HepG2 (cell line): Measurements from ENCODE around the gene PPP2R2C. TPM values are rescaled to one million over a fixed set of nuclear protein-coding genes. Genes with fewer than 3 reads are reported as not detected.

ENCODE experiments used
- BRCA1 ChIP-seq: sonication (generic); formaldehyde crosslinking; IDR thresholded peaks from 2 replicates; pipeline ENCODE4 v1.4.0; 2020; ENCODE audit warnings: missing genetic modification reagents
- FOXA3 ChIP-seq: IDR thresholded peaks from 2 replicates; pipeline ENCODE4 v1.6.1; 2016; ENCODE audit warnings: missing genetic modification reagents, missing compliant biosample characterization
- FOXK1 ChIP-seq: sonication (generic); formaldehyde crosslinking; IDR thresholded peaks from 2 replicates; pipeline ENCODE4 v1.4.0; 2020; ENCODE audit warnings: low read depth, missing genetic modification reagents, borderline replicate concordance
- GTF2F1 ChIP-seq: fragments of 150-350 bp; IDR thresholded peaks from 2 replicates; pipeline ENCODE4 v1.6.1; 2014; ENCODE audit warnings: low read length
- HOXA9 ChIP-seq: sonication (generic); formaldehyde crosslinking; IDR thresholded peaks from 2 replicates; pipeline ENCODE4 v1.8.1; 2022; ENCODE audit warnings: missing genetic modification reagents, mild to moderate bottlenecking, moderate library complexity, borderline replicate concordance
- ISL2 ChIP-seq: sonication (generic); formaldehyde crosslinking; IDR thresholded peaks from 2 replicates; pipeline ENCODE4 v1.5.0; 2020; ENCODE audit warnings: missing genetic modification reagents
- KDM2A ChIP-seq: sonication (generic); formaldehyde crosslinking; IDR thresholded peaks from 2 replicates; pipeline ENCODE4 v1.4.0; 2020; ENCODE audit warnings: low read depth, missing genetic modification reagents, borderline replicate concordance
- NCOA1 ChIP-seq: sonication (generic); formaldehyde crosslinking; IDR thresholded peaks from 2 replicates; pipeline ENCODE4 v1.9.0; 2021; ENCODE audit warnings: missing genetic modification reagents
- PRPF4 ChIP-seq: fragments of 200-400 bp; formaldehyde crosslinking; IDR thresholded peaks from 2 replicates; pipeline ENCODE4 v1.6.1; 2016; ENCODE audit warnings: low read length, low read depth; ENCODE audit not compliant: poor library complexity, severe bottlenecking
- RCOR2 ChIP-seq: IDR thresholded peaks from 2 replicates; pipeline ENCODE4 v1.6.1; 2016; ENCODE audit warnings: missing biosample characterization, missing genetic modification reagents
- REL ChIP-seq: sonication (generic); formaldehyde crosslinking; conservative IDR thresholded peaks from 2 replicates; pipeline ENCODE4 v1.8.0; 2022; ENCODE audit warnings: mild to moderate bottlenecking, missing genetic modification reagents, moderate library complexity
- SP4 ChIP-seq: sonication (generic); formaldehyde crosslinking; IDR thresholded peaks from 2 replicates; pipeline ENCODE4 v1.8.1; 2023; ENCODE audit warnings: mild to moderate bottlenecking, missing genetic modification reagents
- SRY ChIP-seq: sonication (generic); formaldehyde crosslinking; IDR thresholded peaks from 2 replicates; pipeline ENCODE4 v1.8.0; 2022; ENCODE audit warnings: mild to moderate bottlenecking, missing genetic modification reagents
- TBX2 ChIP-seq: sonication (generic); formaldehyde crosslinking; IDR thresholded peaks from 2 replicates; pipeline ENCODE4 v1.5.0; 2020; ENCODE audit warnings: missing genetic modification reagents, mild to moderate bottlenecking, borderline replicate concordance
- ZFX ChIP-seq: sonication (generic); formaldehyde crosslinking; IDR thresholded peaks from 2 replicates; pipeline ENCODE4 v1.4.0; 2020; ENCODE audit warnings: mild to moderate bottlenecking, low read depth, missing genetic modification reagents, moderate library complexity
- ZNF160 ChIP-seq: sonication (generic); formaldehyde crosslinking; IDR thresholded peaks from 2 replicates; pipeline ENCODE4 v1.8.0; 2022; ENCODE audit warnings: mild to moderate bottlenecking, inconsistent platforms, missing genetic modification reagents
- ZNF230 ChIP-seq: sonication (generic); formaldehyde crosslinking; IDR thresholded peaks from 2 replicates; pipeline ENCODE4 v1.4.0; 2020; ENCODE audit warnings: mild to moderate bottlenecking, missing genetic modification reagents
- ZNF510 ChIP-seq: sonication (generic); formaldehyde crosslinking; IDR thresholded peaks from 2 replicates; pipeline ENCODE4 v1.4.0; 2020; ENCODE audit warnings: low read depth, mild to moderate bottlenecking, missing genetic modification reagents
- ZNF552 ChIP-seq: sonication (generic); formaldehyde crosslinking; IDR thresholded peaks from 2 replicates; pipeline ENCODE4 v1.9.0; 2022; ENCODE audit warnings: missing genetic modification reagents, mild to moderate bottlenecking, borderline replicate concordance
- ZNF556 ChIP-seq: sonication (generic); formaldehyde crosslinking; IDR thresholded peaks from 2 replicates; pipeline ENCODE4 v1.4.0; 2020; ENCODE audit warnings: mild to moderate bottlenecking, missing genetic modification reagents, borderline replicate concordance
- ZNF7 ChIP-seq: IDR thresholded peaks from 2 replicates; pipeline ENCODE4 v1.6.1; 2016; ENCODE audit warnings: missing biosample characterization, missing genetic modification reagents
- ZNF710 ChIP-seq: sonication (generic); formaldehyde crosslinking; IDR thresholded peaks from 2 replicates; pipeline ENCODE4 v1.5.0; 2020; ENCODE audit warnings: mild to moderate bottlenecking, missing genetic modification reagents, borderline replicate concordance
- ZNF737 ChIP-seq: sonication (generic); formaldehyde crosslinking; IDR thresholded peaks from 2 replicates; pipeline ENCODE4 v1.5.0; 2020; ENCODE audit warnings: missing genetic modification reagents, mild to moderate bottlenecking, borderline replicate concordance
- ZNF780A ChIP-seq: sonication (generic); formaldehyde crosslinking; IDR thresholded peaks from 2 replicates; pipeline ENCODE4 v1.8.0; 2022; ENCODE audit warnings: mild to moderate bottlenecking, missing genetic modification reagents, moderate library complexity
- polyA plus RNA-seq, 8 experiments: library from polyadenylated mRNA; depleted of rRNA in 3 of 8; stranded (reverse) in 7 of 8; unstranded in 1 of 8; fragments of >200 nt; fragmentation: Illumina TruSeq in 4 of 8; extraction: Trizol in 4 of 8; gene quantifications; 2 replicates each; pipeline versions ENCODE4 v1.2.1 to v1.2.3, GENCODE V29; 2011 to 2016; ENCODE audit warnings: low read depth in 4 of 8, missing spikeins in 1 of 8, mixed read lengths in 1 of 8; ENCODE audit not compliant: insufficient read depth in 1 of 8
- total RNA-seq, 5 experiments: library from RNA; depleted of rRNA; stranded (reverse); fragments of >200 nt; fragmentation: Illumina TruSeq; extraction: Trizol; gene quantifications; 2 replicates each; pipeline ENCODE4 v1.2.3, GENCODE V29; 2016; ENCODE audit warnings: low read depth in 1 of 5
- TF ChIP-seq, protein P1 (sequence below): sonication (generic); formaldehyde crosslinking; IDR thresholded peaks from 2 replicates; pipeline ENCODE4 v1.5.1; 2020; ENCODE audit warnings: missing genetic modification reagents, mild to moderate bottlenecking, borderline replicate concordance
- TF ChIP-seq, protein P2 (sequence below): sonication (generic); formaldehyde crosslinking; IDR thresholded peaks from 2 replicates; pipeline ENCODE4 v1.5.1; 2020; ENCODE audit warnings: missing genetic modification reagents, mild to moderate bottlenecking, borderline replicate concordance

PPP2R2C gene
- total and polyA plus RNA-seq, 2 of the 13 experiments (the other 11 are each of a cell fraction or from before 2014, with no cell fraction given) = 0.60 to 8.6 TPM

DNA sequence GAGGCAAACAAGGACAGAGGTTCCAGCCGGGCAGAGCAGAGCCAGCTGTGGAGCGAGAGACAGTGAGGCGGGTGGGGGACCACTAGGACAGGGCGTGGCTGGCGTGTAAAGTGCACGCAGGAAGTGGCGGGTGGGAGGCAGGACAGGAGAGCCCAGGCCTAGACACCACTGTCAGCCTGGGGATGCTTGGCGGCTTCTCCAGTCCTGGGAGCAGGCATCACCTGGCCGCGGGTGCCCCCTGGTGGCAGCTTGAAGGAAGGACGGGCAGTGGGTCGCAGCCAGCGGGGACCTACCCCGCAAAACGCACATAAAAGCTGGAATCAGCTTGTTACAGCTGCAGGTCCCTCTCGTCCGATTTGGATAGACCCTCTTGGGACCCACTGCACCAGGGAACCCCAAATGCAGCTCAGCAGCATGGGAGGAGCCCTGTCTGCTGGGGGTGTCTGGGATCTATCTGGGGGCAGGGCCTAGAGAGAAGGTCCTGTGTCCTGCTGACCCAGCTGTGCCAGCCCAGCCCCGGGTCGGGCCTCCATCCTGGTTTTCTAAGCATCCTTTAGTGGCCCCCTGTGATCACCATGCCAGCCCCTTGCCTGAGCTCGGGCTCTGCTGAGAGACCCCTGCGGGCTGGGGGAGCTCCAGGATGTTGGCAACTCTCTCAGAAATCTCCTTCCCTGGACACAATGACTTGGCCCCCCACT, 145.0 kb downstream of the PPP2R2C start (continued):
- TF ChIP-seq HOXA9 (CRISPR knock-in tag) = no peak
- TF ChIP-seq ZNF780A (CRISPR knock-in tag) = no peak
- TF ChIP-seq ZNF160 (CRISPR knock-in tag) = peak; percentile 49; the same call in 1 of the 2 replicates
- 0 out of 2 replicates have a peak, but pooled peaks have one; percentile 28 for TF ChIP-seq ISL2
- TF ChIP-seq KDM2A = peak; percentile 87
- peak; percentile 74; the same call in 1 of the 2 replicates for TF ChIP-seq SRY (CRISPR knock-in tag)
- TF ChIP-seq NCOA1 (CRISPR knock-in tag) = no peak
- TF ChIP-seq FOXK1 (CRISPR knock-in tag) = 0 out of 2 replicates have a peak, but pooled peaks have one; percentile 17
- no peak for TF ChIP-seq TBX2 (CRISPR knock-in tag)
- no peak for TF ChIP-seq RCOR2
- TF ChIP-seq ZFX (CRISPR knock-in tag) = peak; percentile 62
- TF ChIP-seq PRPF4 = no peak
- TF ChIP-seq, protein P1, sequence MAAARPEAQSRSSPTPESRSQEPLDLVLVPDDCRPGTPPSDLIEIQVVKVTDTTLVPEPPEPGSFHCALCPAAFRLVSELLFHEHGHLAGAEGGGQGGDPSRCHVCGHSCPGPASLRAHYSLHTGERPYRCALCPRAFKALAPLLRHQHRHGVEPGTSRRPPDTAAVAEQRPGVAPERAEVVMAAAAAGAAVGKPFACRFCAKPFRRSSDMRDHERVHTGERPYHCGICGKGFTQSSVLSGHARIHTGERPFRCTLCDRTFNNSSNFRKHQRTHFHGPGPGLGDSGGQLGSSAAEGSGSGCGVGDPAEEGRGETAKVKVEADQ = no peak
- no peak for TF ChIP-seq ZNF510
- TF ChIP-seq ZNF230 (CRISPR knock-in tag) = 0 out of 2 replicates have a peak, but pooled peaks have one; percentile 41
- TF ChIP-seq, protein P2, sequence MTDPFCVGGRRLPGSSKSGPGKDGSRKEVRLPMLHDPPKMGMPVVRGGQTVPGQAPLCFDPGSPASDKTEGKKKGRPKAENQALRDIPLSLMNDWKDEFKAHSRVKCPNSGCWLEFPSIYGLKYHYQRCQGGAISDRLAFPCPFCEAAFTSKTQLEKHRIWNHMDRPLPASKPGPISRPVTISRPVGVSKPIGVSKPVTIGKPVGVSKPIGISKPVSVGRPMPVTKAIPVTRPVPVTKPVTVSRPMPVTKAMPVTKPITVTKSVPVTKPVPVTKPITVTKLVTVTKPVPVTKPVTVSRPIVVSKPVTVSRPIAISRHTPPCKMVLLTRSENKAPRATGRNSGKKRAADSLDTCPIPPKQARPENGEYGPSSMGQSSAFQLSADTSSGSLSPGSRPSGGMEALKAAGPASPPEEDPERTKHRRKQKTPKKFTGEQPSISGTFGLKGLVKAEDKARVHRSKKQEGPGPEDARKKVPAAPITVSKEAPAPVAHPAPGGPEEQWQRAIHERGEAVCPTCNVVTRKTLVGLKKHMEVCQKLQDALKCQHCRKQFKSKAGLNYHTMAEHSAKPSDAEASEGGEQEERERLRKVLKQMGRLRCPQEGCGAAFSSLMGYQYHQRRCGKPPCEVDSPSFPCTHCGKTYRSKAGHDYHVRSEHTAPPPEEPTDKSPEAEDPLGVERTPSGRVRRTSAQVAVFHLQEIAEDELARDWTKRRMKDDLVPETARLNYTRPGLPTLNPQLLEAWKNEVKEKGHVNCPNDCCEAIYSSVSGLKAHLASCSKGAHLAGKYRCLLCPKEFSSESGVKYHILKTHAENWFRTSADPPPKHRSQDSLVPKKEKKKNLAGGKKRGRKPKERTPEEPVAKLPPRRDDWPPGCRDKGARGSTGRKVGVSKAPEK (CRISPR knock-in tag) = no peak
- TF ChIP-seq ZNF556 (CRISPR knock-in tag) = peak; percentile 74; the same call in 1 of the 2 replicates
- no peak; the same call in 1 of the 2 replicates for TF ChIP-seq ZNF710 (CRISPR knock-in tag)
- peak; percentile 43 for TF ChIP-seq FOXA3 (CRISPR knock-in tag)
- no peak for TF ChIP-seq SP4 (CRISPR knock-in tag)
- no peak for TF ChIP-seq GTF2F1
- no peak for TF ChIP-seq ZNF7
- TF ChIP-seq BRCA1 (CRISPR knock-in tag) = no peak
- TF ChIP-seq ZNF737 (CRISPR knock-in tag) = no peak
- TF ChIP-seq REL (CRISPR knock-in tag) = no peak
- no peak for TF ChIP-seq ZNF552 (CRISPR knock-in tag)
